GM18505 (cell line): ENCODE results near the gene NDUFB2.
"Not testable (repeated sequence)": the region's sequence is repeated elsewhere in the genome, so short reads cannot be mapped to it uniquely, and the experiment has no call there.

Source experiments
- ATAC-seq: cut with Tn5 transposase; IDR thresholded peaks from one replicate; pipeline ENCODE4 v1.9.1; 2021; ENCODE audit not compliant: unreplicated experiment
- POLR2A ChIP-seq: IDR thresholded peaks from 4 replicates; pipeline ENCODE4 v1.6.1; 2011; ENCODE audit warnings: borderline replicate concordance; ENCODE audit not compliant: insufficient read depth, insufficient read length; ENCODE audit errors: extremely low read depth

Gene NDUFB2

GRCh38 chr7:140675726-140676125, 20.8 kb upstream of the NDUFB2 start:
- TF ChIP-seq POLR2A, result no peak
- no peak for ATAC-seq

- TF ChIP-seq POLR2A, result no peak
- peak; percentile 39 for ATAC-seq
Observed at GRCh38 chr7:140676306-140676705, 20.2 kb upstream of the NDUFB2 start.

- not testable (repeated sequence) for ATAC-seq
Observed at GRCh38 chr7:140676956-140677355, 19.6 kb upstream of the NDUFB2 start.

- ATAC-seq, result no peak
- no peak for TF ChIP-seq POLR2A
Observed at GRCh38 chr7:140677496-140677895, 19.0 kb upstream of the NDUFB2 start.

- no peak for ATAC-seq
- TF ChIP-seq POLR2A, result no peak
Observed at GRCh38 chr7:140678081-140678815, 18.3 kb upstream of the NDUFB2 start.

GRCh38 chr7:140678816-140679130, 17.7 kb upstream of the NDUFB2 start:
- no peak for ATAC-seq
- TF ChIP-seq POLR2A, result no peak

- ATAC-seq, result no peak
- no peak for TF ChIP-seq POLR2A
Observed at GRCh38 chr7:140679186-140679585, 17.3 kb upstream of the NDUFB2 start.

GRCh38 chr7:140680886-140681285, 15.6 kb upstream of the NDUFB2 start:
- TF ChIP-seq POLR2A, result no peak
- no peak for ATAC-seq

- no peak for TF ChIP-seq POLR2A
- no peak for ATAC-seq
Observed at GRCh38 chr7:140681766-140682165, 14.7 kb upstream of the NDUFB2 start.

GRCh38 chr7:140683657-140684056, 12.9 kb upstream of the NDUFB2 start:
- ATAC-seq, result no peak
- TF ChIP-seq POLR2A, result no peak

GRCh38 chr7:140684066-140684950, 12.2 kb upstream of the NDUFB2 start:
- TF ChIP-seq POLR2A, result no peak
- ATAC-seq, result no peak

- no peak for ATAC-seq
- no peak for TF ChIP-seq POLR2A
Observed at GRCh38 chr7:140685407-140686087, 11.0 kb upstream of the NDUFB2 start.

- no peak for ATAC-seq
- no peak for TF ChIP-seq POLR2A
Observed at GRCh38 chr7:140686921-140687320, 9.6 kb upstream of the NDUFB2 start.

- no peak for ATAC-seq
- no peak for TF ChIP-seq POLR2A
Observed at GRCh38 chr7:140688341-140688740, 8.2 kb upstream of the NDUFB2 start.
